GM12874 (cell line): ENCODE results near the gene GRM2.

Source experiments
- TF ChIP-seq, protein P1 (sequence below): IDR thresholded peaks from 2 replicates; pipeline ENCODE4 v1.5.1; 2011; ENCODE audit warnings: low read depth, mild to moderate bottlenecking, control low read depth, low read length, moderate library complexity; ENCODE audit not compliant: insufficient read depth

Gene GRM2

DNA sequence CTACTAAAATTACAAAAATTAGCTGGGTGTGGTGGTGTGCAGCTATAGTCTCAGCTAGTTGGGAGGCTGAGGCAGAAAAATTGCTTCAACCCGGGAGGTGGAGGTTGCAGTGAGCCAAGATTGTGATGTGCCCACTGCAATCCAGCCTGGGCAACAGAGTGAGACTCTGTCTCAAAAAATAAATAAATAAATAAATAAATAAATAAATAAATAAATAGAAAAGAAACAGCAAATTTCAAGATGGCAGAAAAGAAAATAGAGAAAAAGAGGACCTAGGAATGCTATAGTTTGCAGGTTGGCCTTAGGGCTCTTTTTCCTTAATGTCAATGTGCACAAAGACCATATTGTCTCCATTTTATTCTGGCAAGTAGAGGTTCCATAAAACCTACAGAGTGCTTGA is 44.0 kb downstream of the GRM2 start:
- TF ChIP-seq, protein P1, sequence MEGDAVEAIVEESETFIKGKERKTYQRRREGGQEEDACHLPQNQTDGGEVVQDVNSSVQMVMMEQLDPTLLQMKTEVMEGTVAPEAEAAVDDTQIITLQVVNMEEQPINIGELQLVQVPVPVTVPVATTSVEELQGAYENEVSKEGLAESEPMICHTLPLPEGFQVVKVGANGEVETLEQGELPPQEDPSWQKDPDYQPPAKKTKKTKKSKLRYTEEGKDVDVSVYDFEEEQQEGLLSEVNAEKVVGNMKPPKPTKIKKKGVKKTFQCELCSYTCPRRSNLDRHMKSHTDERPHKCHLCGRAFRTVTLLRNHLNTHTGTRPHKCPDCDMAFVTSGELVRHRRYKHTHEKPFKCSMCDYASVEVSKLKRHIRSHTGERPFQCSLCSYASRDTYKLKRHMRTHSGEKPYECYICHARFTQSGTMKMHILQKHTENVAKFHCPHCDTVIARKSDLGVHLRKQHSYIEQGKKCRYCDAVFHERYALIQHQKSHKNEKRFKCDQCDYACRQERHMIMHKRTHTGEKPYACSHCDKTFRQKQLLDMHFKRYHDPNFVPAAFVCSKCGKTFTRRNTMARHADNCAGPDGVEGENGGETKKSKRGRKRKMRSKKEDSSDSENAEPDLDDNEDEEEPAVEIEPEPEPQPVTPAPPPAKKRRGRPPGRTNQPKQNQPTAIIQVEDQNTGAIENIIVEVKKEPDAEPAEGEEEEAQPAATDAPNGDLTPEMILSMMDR: no peak

DNA sequence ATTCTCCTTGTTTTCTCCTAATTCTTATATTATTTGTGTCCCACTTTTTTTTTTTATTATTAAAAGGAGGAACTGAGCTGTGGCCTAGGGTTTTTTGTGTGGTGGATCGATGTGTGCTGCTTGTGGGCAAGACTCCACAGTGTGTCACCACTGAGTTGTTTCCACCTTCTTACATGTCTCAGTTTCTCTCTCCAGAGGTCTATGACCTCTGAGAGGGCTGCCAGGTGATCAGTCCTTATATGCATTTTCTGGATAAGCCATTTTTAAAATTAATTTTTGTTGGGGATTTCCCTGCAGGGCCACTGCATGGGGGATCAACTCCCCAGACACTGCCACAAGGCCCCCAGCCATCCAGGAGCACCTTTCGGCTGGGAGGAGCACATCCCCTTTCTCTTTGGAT is 44.4 kb downstream of the GRM2 start:
- TF ChIP-seq, protein P1: no peak

DNA sequence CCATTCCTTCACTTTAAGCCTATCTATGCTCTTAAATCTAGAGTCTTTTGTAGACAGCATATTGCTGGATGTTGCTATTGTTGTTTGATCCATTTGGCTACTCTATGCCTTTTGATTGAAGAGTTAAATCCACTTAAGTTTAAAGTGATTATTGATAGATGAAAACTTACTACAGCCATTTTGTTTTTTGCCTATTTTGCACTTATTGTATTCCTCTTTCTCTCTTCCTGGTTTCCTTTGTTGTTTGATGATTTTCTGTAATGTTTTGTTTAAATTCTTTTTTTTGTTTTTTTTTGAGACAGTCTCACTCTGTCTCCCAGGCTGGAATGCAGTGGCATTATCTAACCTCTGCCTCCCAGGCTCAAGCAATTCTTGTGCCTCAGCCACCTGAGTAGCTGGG is 52.3 kb downstream of the GRM2 start:
- TF ChIP-seq, protein P1: no peak
